Right renal pelvis (tissue), 4 donors: ENCODE measurements around the gene CSTPP1. TPM values are rescaled to one million over a fixed set of nuclear protein-coding genes. Genes with fewer than 3 reads are reported as not detected.
"Not testable (repeated sequence)": the region's sequence is repeated elsewhere in the genome, so short reads cannot be mapped to it uniquely, and the experiment has no call there.

Experiments used
- DNase-seq, 4 donors: peaks; one replicate each; pipeline ENCODE4 v3.0.0-alpha.2; 2013; ENCODE audit warnings: low read depth in 4 of 4, low spot score in 3 of 4, missing footprints in 1 of 4
- polyA plus RNA-seq, 4 donors: library from polyadenylated mRNA; unstranded; fragments of 120-200 nt; gene quantifications; one replicate each; pipeline ENCODE4 v1.2.1, GENCODE V29; 2013; ENCODE audit not compliant: insufficient read length in 4 of 4

Gene CSTPP1
- polyA plus RNA-seq, 4 donors = 55.0 to 60.2 (median 57.4) TPM

- no peak for DNase-seq
Measured at GRCh38 chr11:46984987-46985386, 48.4 kb downstream of the CSTPP1 start.

GRCh38 chr11:46987183-46987582, 50.6 kb downstream of the CSTPP1 start:
- DNase-seq = no peak

- DNase-seq = not testable (repeated sequence)
Measured at GRCh38 chr11:46989810-46990487, 53.4 kb downstream of the CSTPP1 start.

- no peak for DNase-seq
Measured at GRCh38 chr11:46991391-46991790, 54.8 kb downstream of the CSTPP1 start.

- DNase-seq = not testable (repeated sequence)
Measured at GRCh38 chr11:46992386-46992785, 55.8 kb downstream of the CSTPP1 start.

- not testable (repeated sequence) for DNase-seq
Measured at GRCh38 chr11:46997796-46998195, 61.2 kb downstream of the CSTPP1 start.

- DNase-seq = no peak
Measured at GRCh38 chr11:46999217-46999616, 62.7 kb downstream of the CSTPP1 start.

GRCh38 chr11:47000033-47000432, 63.5 kb downstream of the CSTPP1 start:
- DNase-seq = no peak

- no peak for DNase-seq
Measured at GRCh38 chr11:47001781-47002181, 65.2 kb downstream of the CSTPP1 start.

- DNase-seq = no peak
Measured at GRCh38 chr11:47002390-47002789, 65.8 kb downstream of the CSTPP1 start.

GRCh38 chr11:47003180-47003877, 66.8 kb downstream of the CSTPP1 start:
- DNase-seq = no peak

- peak in 2 of 4 donors; percentile 5 to 33 for DNase-seq
Measured at GRCh38 chr11:47004595-47005033, 68.1 kb downstream of the CSTPP1 start.

- no peak for DNase-seq
Measured at GRCh38 chr11:47005441-47005840, 68.9 kb downstream of the CSTPP1 start.

GRCh38 chr11:47007579-47007978, 71.0 kb downstream of the CSTPP1 start:
- DNase-seq = no peak

GRCh38 chr11:47010179-47010578, 73.6 kb downstream of the CSTPP1 start:
- no peak for DNase-seq

- no peak for DNase-seq
Measured at GRCh38 chr11:47014097-47014496, 77.5 kb downstream of the CSTPP1 start.

- DNase-seq = no peak
Measured at GRCh38 chr11:47018637-47019036, 82.1 kb downstream of the CSTPP1 start.

- DNase-seq = no peak
Measured at GRCh38 chr11:47020793-47021526, 84.4 kb downstream of the CSTPP1 start.

- no peak for DNase-seq
Measured at GRCh38 chr11:47021527-47021818, 84.9 kb downstream of the CSTPP1 start.

GRCh38 chr11:47021965-47022364, 85.4 kb downstream of the CSTPP1 start:
- no peak for DNase-seq

- no peak for DNase-seq
Measured at GRCh38 chr11:47028195-47029093, 91.9 kb downstream of the CSTPP1 start.
